H1 (cell line): Measurements from ENCODE around the gene NR2F1-AS1. TPM values are rescaled to one million over a fixed set of nuclear protein-coding genes. Genes with fewer than 3 reads are reported as not detected.

ENCODE experiments used
- SP1 ChIP-seq: IDR thresholded peaks from 2 replicates; pipeline ENCODE4 v1.6.1; 2011; ENCODE audit warnings: low read depth, low read length
- polyA plus RNA-seq, 7 experiments: library from polyadenylated mRNA; depleted of rRNA in 3 of 7; stranded (reverse) in 5 of 7; unstranded in 2 of 7; fragments of >200 nt in 5 of 7; fragments of 200-250 nt in 2 of 7; gene quantifications; 1 replicate in 5 of 7; 2 replicates in 1 of 7; 4 replicates in 1 of 7; pipeline versions ENCODE4 v1.2.1 to v1.2.3, GENCODE V29; 2011 to 2013; ENCODE audit warnings: missing spikeins in 2 of 7, mixed read lengths in 2 of 7
- total RNA-seq: library from RNA; stranded (reverse); fragmentation: NEBNext Ultra II Directional; extraction: Animal tissue kit (Norgen Biotek cat#: 25700); gene quantifications from 2 replicates; pipeline ENCODE4 v1.2.1, GENCODE V29; 2021
- TF ChIP-seq, protein P1 (sequence below): IDR thresholded peaks from 2 replicates; pipeline ENCODE4 v1.6.1; 2012; ENCODE audit warnings: inconsistent platforms

The NR2F1-AS1 gene
- total and polyA plus RNA-seq, 2 of the 8 experiments (the other 6 are each of a cell fraction or from before 2014, with no cell fraction given): 1.6 to 5.6 TPM

DNA sequence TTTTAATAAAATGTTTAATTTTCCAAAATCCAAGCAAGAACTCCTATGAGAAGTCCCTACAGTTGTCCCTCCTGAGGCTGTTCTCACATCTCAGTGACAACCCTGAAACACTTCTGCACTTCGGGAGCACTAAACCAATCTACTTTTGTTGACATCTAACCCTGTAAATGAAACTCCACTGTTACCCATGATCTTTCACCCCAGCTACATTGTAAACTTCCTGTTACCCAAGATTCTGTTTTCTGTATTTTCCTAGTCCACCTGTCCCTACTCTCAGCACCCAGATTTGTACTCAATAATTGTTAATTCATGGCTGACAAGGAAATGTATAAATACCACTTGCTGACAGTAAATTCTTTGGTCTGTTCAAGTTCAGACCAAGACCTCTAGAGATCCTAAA is 153.7 kb downstream of the NR2F1-AS1 start (continued):
- TF ChIP-seq, protein P1, sequence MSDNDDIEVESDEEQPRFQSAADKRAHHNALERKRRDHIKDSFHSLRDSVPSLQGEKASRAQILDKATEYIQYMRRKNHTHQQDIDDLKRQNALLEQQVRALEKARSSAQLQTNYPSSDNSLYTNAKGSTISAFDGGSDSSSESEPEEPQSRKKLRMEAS: no peak
- no peak for TF ChIP-seq SP1
